ENCODE measurements around the gene SLC6A19. TPM values are rescaled to one million over a fixed set of nuclear protein-coding genes. Genes with fewer than 3 reads are reported as not detected.

SLC6A19 gene
- total and polyA plus RNA-seq, 12 donors = under 0.01 TPM; not detected in 11

DNA sequence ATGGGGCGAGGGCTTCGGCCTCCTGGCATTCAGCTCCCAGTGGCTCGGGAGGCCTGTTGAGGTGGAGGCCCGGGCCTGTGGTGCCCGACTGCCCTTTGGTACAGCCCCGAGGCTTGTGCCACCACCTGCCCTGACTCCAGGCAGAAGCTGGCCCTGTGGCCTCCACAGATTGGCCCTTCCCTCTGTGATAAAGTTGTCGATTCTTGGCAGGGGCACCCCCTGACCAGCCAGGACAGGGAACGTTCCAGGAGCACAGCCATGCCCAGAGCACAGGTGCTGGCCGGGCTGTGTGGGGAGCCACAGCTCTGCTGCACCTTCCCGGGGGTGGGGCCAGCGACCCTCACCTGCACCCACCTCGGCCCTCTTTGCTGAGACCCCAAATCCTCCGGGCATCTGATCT lies 56.4 kb downstream of the SLC6A19 start:
- no peaks in the 10 kb centered on the region for H3K4me1 ChIP-seq (replicated peaks in 1 of 2)
- intact Hi-C loops (cut with DNase I) = no loop called here
- H3K27ac ChIP-seq = no peak overlapping the region
- H3K4me3 ChIP-seq = no peak overlapping the region
- H3K36me3 ChIP-seq (replicated peaks in 1 of 2) = no peaks in the 10 kb centered on the region
- no peak for DNase-seq
- TF ChIP-seq, protein P1, sequence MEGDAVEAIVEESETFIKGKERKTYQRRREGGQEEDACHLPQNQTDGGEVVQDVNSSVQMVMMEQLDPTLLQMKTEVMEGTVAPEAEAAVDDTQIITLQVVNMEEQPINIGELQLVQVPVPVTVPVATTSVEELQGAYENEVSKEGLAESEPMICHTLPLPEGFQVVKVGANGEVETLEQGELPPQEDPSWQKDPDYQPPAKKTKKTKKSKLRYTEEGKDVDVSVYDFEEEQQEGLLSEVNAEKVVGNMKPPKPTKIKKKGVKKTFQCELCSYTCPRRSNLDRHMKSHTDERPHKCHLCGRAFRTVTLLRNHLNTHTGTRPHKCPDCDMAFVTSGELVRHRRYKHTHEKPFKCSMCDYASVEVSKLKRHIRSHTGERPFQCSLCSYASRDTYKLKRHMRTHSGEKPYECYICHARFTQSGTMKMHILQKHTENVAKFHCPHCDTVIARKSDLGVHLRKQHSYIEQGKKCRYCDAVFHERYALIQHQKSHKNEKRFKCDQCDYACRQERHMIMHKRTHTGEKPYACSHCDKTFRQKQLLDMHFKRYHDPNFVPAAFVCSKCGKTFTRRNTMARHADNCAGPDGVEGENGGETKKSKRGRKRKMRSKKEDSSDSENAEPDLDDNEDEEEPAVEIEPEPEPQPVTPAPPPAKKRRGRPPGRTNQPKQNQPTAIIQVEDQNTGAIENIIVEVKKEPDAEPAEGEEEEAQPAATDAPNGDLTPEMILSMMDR (IDR thresholded peaks at IDR 0.05) = no peak
- TF ChIP-seq POLR2A (IDR thresholded peaks at IDR 0.05) = no peak
- no peaks in the 10 kb centered on the region for H3K9me3 ChIP-seq (replicated peaks in 1 of 3)
- 80 to 91% (median 85%) methylated on average over 11 to 13 of the region's 13 CpGs for WGBS, 4 donors
- no peaks in the 10 kb centered on the region for H3K27me3 ChIP-seq

DNA sequence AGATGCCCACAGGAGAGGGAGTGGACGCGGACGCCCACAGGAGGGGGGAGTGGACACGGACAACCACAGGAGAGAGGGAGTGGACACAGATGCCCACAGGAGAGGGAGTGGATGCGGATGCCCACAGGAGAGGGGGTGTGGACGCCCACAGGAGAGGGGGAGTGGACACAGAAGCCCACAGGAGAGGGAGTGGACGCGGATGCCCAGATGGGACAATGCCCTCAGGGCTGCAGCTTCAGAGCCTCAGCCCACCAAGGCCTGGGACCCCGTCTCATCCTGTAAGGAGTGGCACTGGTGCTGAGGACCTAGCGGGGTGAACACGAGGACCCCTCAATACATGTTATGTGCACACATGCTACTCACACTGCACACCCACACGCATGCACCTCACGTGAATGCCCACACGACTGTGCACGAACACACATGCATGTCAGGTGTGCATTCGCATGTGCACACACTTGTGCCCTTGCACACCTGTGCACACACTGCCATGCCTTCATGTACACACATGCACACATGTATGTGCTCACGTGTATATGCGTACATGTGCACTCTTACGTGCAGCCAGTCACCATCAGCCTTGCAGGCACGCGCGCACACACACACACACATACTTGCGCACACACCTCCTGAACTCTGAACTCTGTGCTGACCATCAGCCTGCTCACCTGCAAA lies 58.5 kb downstream of the SLC6A19 start:
- Histone ChIP-seq H3K36me3 (replicated peaks in 1 of 2) (no peaks in the 10 kb centered on the region), H3K4me1 (replicated peaks in 1 of 2) (no peaks in the 10 kb centered on the region), H3K27ac (no peak overlapping the region), H3K27me3 (no peaks in the 10 kb centered on the region), H3K9me3 (replicated peaks in 1 of 3) (no peaks in the 10 kb centered on the region), H3K4me3 (no peak overlapping the region)
- TF ChIP-seq, protein P1 (IDR thresholded peaks at IDR 0.05) = no peak
- TF ChIP-seq POLR2A (IDR thresholded peaks at IDR 0.05) = no peak
- 86 to 95% (median 91%) methylated on average over 9 to 23 of the region's 23 CpGs for WGBS, 4 donors
- intact Hi-C loops (cut with DNase I) = no loop called here
- DNase-seq = no peak

DNA sequence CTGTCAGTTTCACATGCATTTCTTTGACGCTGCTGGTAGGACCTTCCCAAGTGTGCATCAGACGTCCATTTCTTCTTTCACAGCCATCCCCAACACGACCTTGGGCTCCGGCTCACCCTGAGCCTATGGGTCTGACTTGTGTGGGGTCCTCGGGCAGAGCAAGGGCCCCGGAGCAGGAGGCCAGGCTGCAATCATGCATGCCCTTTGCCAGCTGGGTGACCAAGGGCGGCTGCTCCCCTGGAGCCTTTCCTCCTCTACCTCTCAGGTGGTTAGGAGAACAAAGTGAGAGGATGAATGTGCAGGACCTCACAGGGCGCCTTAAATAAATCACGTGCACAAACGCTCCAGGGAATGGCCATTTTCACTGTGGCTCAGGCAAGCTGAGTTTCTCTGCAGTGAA lies 60.2 kb downstream of the SLC6A19 start:
- intact Hi-C loops (cut with DNase I) = no loop called here

DNA sequence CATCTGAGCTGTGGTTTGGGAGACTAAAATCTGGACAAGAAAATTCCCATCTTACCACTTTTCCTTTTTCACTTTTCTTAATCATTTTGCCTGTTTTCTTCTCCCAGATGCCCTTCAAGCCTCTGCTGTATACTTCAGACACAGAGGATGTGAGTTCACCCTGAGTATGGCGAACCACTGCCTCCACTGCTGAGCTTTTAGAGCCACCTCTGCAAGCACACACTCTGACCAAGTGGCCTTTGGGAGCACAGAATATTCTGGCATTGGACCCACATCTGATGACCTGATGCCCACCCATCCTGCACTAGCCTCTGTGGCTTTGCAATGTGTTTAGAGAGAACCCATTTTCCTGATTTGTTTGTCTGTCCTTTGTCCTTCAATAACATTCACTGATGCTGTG lies 61.0 kb downstream of the SLC6A19 start:
- Histone ChIP-seq H3K9me3 (replicated peaks in 1 of 3) (no peaks in the 10 kb centered on the region), H3K36me3 (replicated peaks in 1 of 2) (no peaks in the 10 kb centered on the region), H3K27ac (no peak overlapping the region), H3K4me1 (replicated peaks in 1 of 2) (no peaks in the 10 kb centered on the region), H3K27me3 (no peaks in the 10 kb centered on the region), H3K4me3 (no peak overlapping the region)
- TF ChIP-seq POLR2A (IDR thresholded peaks at IDR 0.05) = no peak
- TF ChIP-seq, protein P1 (IDR thresholded peaks at IDR 0.05) = no peak
- intact Hi-C loops (cut with DNase I) = no loop called here
- DNase-seq = no peak
- 93 to 100% (median 97%) methylated on average over 1 of the region's 1 CpG for WGBS, 4 donors

More for the DNA sequence above, 60.2 kb downstream of the SLC6A19 start:
- Histone ChIP-seq H3K27me3 (no peaks in the 10 kb centered on the region), H3K9me3 (replicated peaks in 1 of 3) (no peaks in the 10 kb centered on the region), H3K4me1 (replicated peaks in 1 of 2) (no peaks in the 10 kb centered on the region), H3K36me3 (replicated peaks in 1 of 2) (no peaks in the 10 kb centered on the region), H3K4me3 (no peak overlapping the region), H3K27ac (no peak overlapping the region)
- DNase-seq = no peak
- no peak for TF ChIP-seq POLR2A (IDR thresholded peaks at IDR 0.05)
- TF ChIP-seq, protein P1 (IDR thresholded peaks at IDR 0.05) = no peak
- WGBS, 4 donors = 77 to 89% (median 83%) methylated on average over 10 of the region's 10 CpGs

All from adrenal gland (tissue), 12 donors.